B cell (primary cell): Measurements from ENCODE around the gene DENND4C. TPM values are rescaled to one million over a fixed set of nuclear protein-coding genes. Genes with fewer than 3 reads are reported as not detected.

Experiments used
- ATAC-seq: fragments of 200-7000 bp; cut with Tn5 transposase; one replicate; pipeline ENCODE4 v1.10.0; 2021; ENCODE audit warnings: low read depth, mild to moderate bottlenecking, moderate number of reproducible peaks, moderate library complexity
- CTCF ChIA-PET: fragments of 350-600 bp; sonication (Branson Sonifier 250); formaldehyde crosslinking; loops from one replicate; lab custom pipeline; 2021; ENCODE audit warnings: antibody characterized with exemption, inconsistent platforms; lab: Charles Lee
- POLR2A ChIA-PET: fragments of 350-600 bp; sonication (Branson Sonifier 250); formaldehyde crosslinking; loops from one replicate; lab custom pipeline; 2021; ENCODE audit warnings: antibody characterized with exemption; lab: Charles Lee
- DNase-seq: peaks from one replicate; pipeline ENCODE4 v3.0.0; 2013
- H2AFZ ChIP-seq: 2 replicates; pipeline ENCODE4 v1.6.1; 2012; ENCODE audit warnings: mild to moderate bottlenecking, low read depth, low read length; ENCODE audit not compliant: insufficient read depth, poor library complexity, severe bottlenecking
- H3K27ac ChIP-seq, 2 donors: 1 replicate in 1 of 2; 2 replicates in 1 of 2; pipeline ENCODE4 v1.5.1; 2012 to 2013; ENCODE audit warnings: low read length in 2 of 2, mild to moderate bottlenecking in 2 of 2, moderate library complexity in 1 of 2
- H3K27me3 ChIP-seq, 4 experiments: fragments of 200-600 bp in 1 of 4; sonication (generic) in 1 of 4; replicated peaks in 1 of 4; 1 replicate in 2 of 4; 2 replicates in 2 of 4; pipeline versions ENCODE4 v1.6.1 to v1.7.0; 2013 to 2016; ENCODE audit warnings: low read length in 3 of 4, mild to moderate bottlenecking in 2 of 4, mixed read lengths in 1 of 4, moderate library complexity in 1 of 4; ENCODE audit not compliant: insufficient read depth in 4 of 4, control insufficient read depth in 3 of 4; ENCODE audit errors: control extremely low read depth in 1 of 4
- H3K36me3 ChIP-seq, 2 experiments: replicated peaks in 1 of 2; 1 replicate in 1 of 2; 2 replicates in 1 of 2; pipeline versions ENCODE4 v1.6.1 to v1.7.1; 2013; ENCODE audit warnings: low read length in 1 of 2; ENCODE audit not compliant: insufficient read depth in 2 of 2, control insufficient read depth in 1 of 2; ENCODE audit errors: control extremely low read depth in 1 of 2, extremely low read depth in 1 of 2
- H3K4me1 ChIP-seq, 2 donors: fragments of 200-600 bp in 1 of 2; sonication (generic) in 1 of 2; 1 replicate in 1 of 2; 2 replicates in 1 of 2; pipeline versions ENCODE4 v1.5.1 to v1.6.1; 2013 to 2017; ENCODE audit warnings: low read length in 2 of 2; ENCODE audit not compliant: control insufficient read depth in 2 of 2, insufficient read depth in 2 of 2
- H3K4me2 ChIP-seq: replicated peaks from 2 replicates; pipeline ENCODE3; 2012; ENCODE audit warnings: mild to moderate bottlenecking, low read depth, low read length; ENCODE audit not compliant: poor library complexity, severe bottlenecking
- H3K4me3 ChIP-seq, 5 experiments: fragments of 200-600 bp in 1 of 5; sonication (generic) in 1 of 5; 1 replicate in 3 of 5; 2 replicates in 2 of 5; pipeline versions ENCODE4 v1.5.1 to v1.7.0; 2011 to 2016; ENCODE audit warnings: low read length in 4 of 5, mild to moderate bottlenecking in 4 of 5, low read depth in 2 of 5, control low read depth in 1 of 5, moderate library complexity in 1 of 5; ENCODE audit not compliant: insufficient read depth in 1 of 5; ENCODE audit errors: control extremely low read depth in 1 of 5, extremely low read depth in 1 of 5
- H3K79me2 ChIP-seq: fragments of 200-600 bp; sonication (generic); one replicate; pipeline ENCODE4 v1.6.0; 2016; ENCODE audit warnings: low read length; ENCODE audit not compliant: control insufficient read depth, insufficient read depth
- H3K9ac ChIP-seq: fragments of 200-600 bp; sonication (generic); 2 replicates; pipeline ENCODE4 v1.6.1; 2017; ENCODE audit warnings: mild to moderate bottlenecking, low read length, moderate library complexity
- H3K9me3 ChIP-seq, 3 donors: one replicate each; pipeline versions ENCODE4 v1.6.1 to v1.7.1; 2013; ENCODE audit warnings: low read length in 2 of 3; ENCODE audit not compliant: control insufficient read depth in 2 of 3, insufficient read depth in 1 of 3; ENCODE audit errors: control extremely low read depth in 1 of 3
- H4K20me1 ChIP-seq: 2 replicates; pipeline ENCODE4 v1.6.0; 2012; ENCODE audit warnings: mild to moderate bottlenecking, low read length; ENCODE audit not compliant: insufficient read depth, control insufficient read depth, poor library complexity, severe bottlenecking
- H3K27ac Mint-ChIP-seq: one replicate; pipeline ENCODE4 v1.8.0; 2021; ENCODE audit warnings: mixed read lengths
- H3K27me3 Mint-ChIP-seq: one replicate; pipeline ENCODE4 v1.8.0; 2021; ENCODE audit warnings: mixed read lengths
- H3K4me1 Mint-ChIP-seq: one replicate; pipeline ENCODE4 v1.8.0; 2021; ENCODE audit warnings: mixed read lengths
- H3K4me3 Mint-ChIP-seq: one replicate; pipeline ENCODE4 v1.8.0; 2021; ENCODE audit warnings: mixed read lengths
- H3K9me3 Mint-ChIP-seq: one replicate; pipeline ENCODE4 v1.8.0; 2022; ENCODE audit warnings: mixed read lengths; ENCODE audit not compliant: insufficient read depth
- EZH2 ChIP-seq: IDR thresholded peaks from 2 replicates; pipeline ENCODE4 v1.6.1; 2012; ENCODE audit warnings: borderline replicate concordance, low read depth, mild to moderate bottlenecking, moderate library complexity, low read length; ENCODE audit not compliant: insufficient read depth, poor library complexity, severe bottlenecking
- WGBS: methylation state at CpG from one replicate; pipeline ENCODE4 v1.1.5; 2013; ENCODE audit warnings: missing lambda C conversion rate; ENCODE audit not compliant: insufficient coverage; 5-methylcytosine and 5-hydroxymethylcytosine counted together
- intact Hi-C: fragments of 100-400 bp; cut with micrococcal nuclease; formaldehyde crosslinking; loops from one replicate; pipeline ENCODE4 v1.10.0; 2022
- polyA plus RNA-seq: library from polyadenylated mRNA; depleted of rRNA; stranded (reverse); fragments of >200 nt; gene quantifications from 2 replicates; pipeline ENCODE4 v1.2.3, GENCODE V29; 2012
- total RNA-seq, 2 donors: library from RNA; stranded (reverse); fragments of 120-200 nt in 1 of 2; gene quantifications; 1 replicate in 1 of 2; 2 replicates in 1 of 2; pipeline versions ENCODE4 v1.2.3 to v1.2.4, GENCODE V29; 2013 to 2022
- TF ChIP-seq, protein P1 (sequence below): fragments of 200-600 bp; IDR thresholded peaks from one replicate; pipeline ENCODE4 v1.8.0; 2022; ENCODE audit warnings: antibody characterized with exemption, mild to moderate bottlenecking

The DENND4C gene
- total and polyA plus RNA-seq, 2 donors (not counting 1 experiment from before 2014, with no cell fraction given) = 9.9 to 52.4 TPM

DNA sequence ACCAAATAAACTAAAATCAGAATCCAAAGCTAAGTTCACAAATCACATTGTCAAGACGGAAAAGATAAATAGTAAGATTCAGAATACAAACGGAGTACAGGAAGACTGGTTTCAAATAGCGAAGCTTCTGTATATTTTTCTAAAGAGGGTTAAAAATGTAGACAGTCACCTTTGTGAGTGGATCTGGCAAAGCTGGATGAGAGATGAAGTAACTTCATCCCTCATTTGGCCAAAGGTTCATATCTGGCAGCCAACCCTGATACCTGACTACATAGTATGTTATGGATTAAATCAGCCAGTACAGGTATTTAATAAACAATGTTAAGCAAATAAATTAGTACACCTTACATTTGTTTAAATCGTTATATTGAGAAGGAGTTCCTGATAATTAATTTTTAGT is 21.3 kb upstream of the DENND4C start:
- Histone ChIP-seq H3K4me2 (no peak overlapping the region), H3K9ac (no peak overlapping the region), H3K27me3 (no peaks in the 10 kb centered on the region), H3K36me3 (no peaks in the 10 kb centered on the region), H3K4me3 (no peak overlapping the region), H3K4me1 (no peaks in the 10 kb centered on the region), H4K20me1 (no peaks in the 10 kb centered on the region), H3K79me2 (no peaks in the 10 kb centered on the region), H3K27ac (no peak overlapping the region), H2AFZ (no peak overlapping the region), H3K9me3 (no peaks in the 10 kb centered on the region)
- Mint-ChIP-seq H3K27ac (no peak overlapping the region), H3K27me3 (no peaks in the 10 kb centered on the region), H3K4me1 (no peaks in the 10 kb centered on the region), H3K9me3 (no peaks in the 10 kb centered on the region), H3K4me3 (no peak overlapping the region)
- no peak for ATAC-seq
- no peak for TF ChIP-seq EZH2
- TF ChIP-seq, protein P1, sequence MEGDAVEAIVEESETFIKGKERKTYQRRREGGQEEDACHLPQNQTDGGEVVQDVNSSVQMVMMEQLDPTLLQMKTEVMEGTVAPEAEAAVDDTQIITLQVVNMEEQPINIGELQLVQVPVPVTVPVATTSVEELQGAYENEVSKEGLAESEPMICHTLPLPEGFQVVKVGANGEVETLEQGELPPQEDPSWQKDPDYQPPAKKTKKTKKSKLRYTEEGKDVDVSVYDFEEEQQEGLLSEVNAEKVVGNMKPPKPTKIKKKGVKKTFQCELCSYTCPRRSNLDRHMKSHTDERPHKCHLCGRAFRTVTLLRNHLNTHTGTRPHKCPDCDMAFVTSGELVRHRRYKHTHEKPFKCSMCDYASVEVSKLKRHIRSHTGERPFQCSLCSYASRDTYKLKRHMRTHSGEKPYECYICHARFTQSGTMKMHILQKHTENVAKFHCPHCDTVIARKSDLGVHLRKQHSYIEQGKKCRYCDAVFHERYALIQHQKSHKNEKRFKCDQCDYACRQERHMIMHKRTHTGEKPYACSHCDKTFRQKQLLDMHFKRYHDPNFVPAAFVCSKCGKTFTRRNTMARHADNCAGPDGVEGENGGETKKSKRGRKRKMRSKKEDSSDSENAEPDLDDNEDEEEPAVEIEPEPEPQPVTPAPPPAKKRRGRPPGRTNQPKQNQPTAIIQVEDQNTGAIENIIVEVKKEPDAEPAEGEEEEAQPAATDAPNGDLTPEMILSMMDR = no peak
- DNase-seq = no peak
- POLR2A ChIA-PET = no interaction called here
- CTCF ChIA-PET = no interaction called here
- no CpG with 5 or more reads among the region's 4 CpGs for WGBS
- intact Hi-C loops = no loop called here

DNA sequence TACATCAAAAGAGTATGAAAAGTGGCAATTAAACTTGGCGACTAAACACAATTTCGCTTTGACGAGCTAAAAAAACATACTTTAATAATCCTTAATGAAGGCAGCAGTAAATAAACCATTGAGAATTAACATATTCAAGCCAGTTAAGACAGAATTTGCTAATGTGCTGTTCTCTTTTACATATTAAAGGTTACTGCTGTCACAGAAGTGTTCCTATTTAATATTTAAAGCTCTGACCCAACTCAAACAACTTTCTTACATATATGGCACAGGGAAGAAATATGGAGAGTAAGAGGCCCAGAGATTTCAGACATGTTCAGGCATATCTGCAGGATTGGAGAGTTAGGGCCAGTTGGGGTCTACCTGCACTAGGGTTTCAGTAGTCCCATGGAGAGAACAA is 16.7 kb upstream of the DENND4C start:
- H3K9me3 Mint-ChIP-seq = no peaks in the 10 kb centered on the region
- no peaks in the 10 kb centered on the region for H3K27me3 ChIP-seq
- TF ChIP-seq, protein P1 = no peak
- H3K27ac ChIP-seq = no peak overlapping the region
- H3K4me2 ChIP-seq = no peak overlapping the region
- H3K27me3 Mint-ChIP-seq = no peaks in the 10 kb centered on the region
- no peak for ATAC-seq
- no peak for DNase-seq
- H3K79me2 ChIP-seq = no peaks in the 10 kb centered on the region
- ChIA-PET CTCF (no interaction called here), POLR2A (no interaction called here)
- no peaks in the 10 kb centered on the region for H4K20me1 ChIP-seq
- no peak overlapping the region for H3K4me3 ChIP-seq
- no peak overlapping the region for H3K9ac ChIP-seq
- no peak overlapping the region for H3K4me3 Mint-ChIP-seq
- no peaks in the 10 kb centered on the region for H3K36me3 ChIP-seq
- no peaks in the 10 kb centered on the region for H3K4me1 Mint-ChIP-seq
- no peaks in the 10 kb centered on the region for H3K4me1 ChIP-seq
- no peak overlapping the region for H3K27ac Mint-ChIP-seq
- no peak overlapping the region for H2AFZ ChIP-seq
- H3K9me3 ChIP-seq = no peaks in the 10 kb centered on the region
- intact Hi-C loops = no loop called here
- WGBS = no CpG with 5 or more reads among the region's 3 CpGs
